H9 (cell line): ENCODE data around the gene GSS. TPM values are rescaled to one million over a fixed set of nuclear protein-coding genes. Genes with fewer than 3 reads are reported as not detected.

Experiments
- DNase-seq: peaks from one replicate; pipeline ENCODE4 v3.0.0-alpha.2; 2017
- H2AFZ ChIP-seq: one replicate; pipeline ENCODE4 v1.6.1; 2013; ENCODE audit warnings: mild to moderate bottlenecking, low read length, control low read depth, moderate library complexity
- H2AK5ac ChIP-seq: 2 replicates; pipeline ENCODE4 v1.6.1; 2013; ENCODE audit warnings: low read length, control low read depth, mixed read lengths; ENCODE audit not compliant: insufficient read length
- H2BK120ac ChIP-seq: one replicate; pipeline ENCODE4 v1.6.1; 2013; ENCODE audit warnings: low read depth, mild to moderate bottlenecking, low read length, control low read depth, inconsistent platforms; ENCODE audit not compliant: poor library complexity, severe bottlenecking
- H2BK12ac ChIP-seq: 2 replicates; pipeline ENCODE4 v1.6.1; 2013; ENCODE audit warnings: low read length, control low read depth, mixed read lengths, low read depth; ENCODE audit not compliant: insufficient read length
- H2BK15ac ChIP-seq: 2 replicates; pipeline ENCODE4 v1.6.1; 2013; ENCODE audit warnings: low read depth, low read length, control low read depth
- H2BK20ac ChIP-seq: one replicate; pipeline ENCODE4 v1.6.1; 2013; ENCODE audit warnings: low read depth, mild to moderate bottlenecking, low read length, control low read depth, inconsistent platforms; ENCODE audit not compliant: poor library complexity, severe bottlenecking
- H2BK5ac ChIP-seq: 2 replicates; pipeline ENCODE4 v1.6.1; 2013; ENCODE audit warnings: low read length, control low read depth, mixed read lengths; ENCODE audit not compliant: insufficient read length
- H3K14ac ChIP-seq: 2 replicates; pipeline ENCODE4 v1.6.1; 2013; ENCODE audit warnings: low read length, control low read depth; ENCODE audit not compliant: insufficient read depth
- H3K18ac ChIP-seq: 2 replicates; pipeline ENCODE4 v1.6.1; 2013; ENCODE audit warnings: low read depth, mild to moderate bottlenecking, mixed read lengths, low read length, control low read depth; ENCODE audit not compliant: insufficient read length
- H3K23ac ChIP-seq: 2 replicates; pipeline ENCODE4 v1.6.1; 2013; ENCODE audit warnings: low read length, control low read depth, mixed read lengths, low read depth; ENCODE audit not compliant: insufficient read length
- H3K23me2 ChIP-seq: 2 replicates; pipeline ENCODE4 v1.6.1; 2013; ENCODE audit warnings: low read depth, mild to moderate bottlenecking, mixed read lengths, low read length, control low read depth; ENCODE audit not compliant: insufficient read length, poor library complexity, severe bottlenecking
- H3K27ac ChIP-seq: 2 replicates; pipeline ENCODE4 v1.5.1; 2013; ENCODE audit warnings: low read length, control low read depth, mixed read lengths, low read depth; ENCODE audit not compliant: insufficient read length
- H3K27me3 ChIP-seq: 2 replicates; pipeline ENCODE4 v1.6.1; 2013; ENCODE audit warnings: low read length, control low read depth, inconsistent platforms; ENCODE audit not compliant: insufficient read depth
- H3K4ac ChIP-seq: 2 replicates; pipeline ENCODE4 v1.6.1; 2013; ENCODE audit warnings: low read depth, mild to moderate bottlenecking, control low read depth, inconsistent platforms, low read length, moderate library complexity
- H3K4me1 ChIP-seq: 2 replicates; pipeline ENCODE4 v1.6.1; 2013; ENCODE audit warnings: low read length, control low read depth, inconsistent platforms; ENCODE audit not compliant: insufficient read depth
- H3K4me2 ChIP-seq: 2 replicates; pipeline ENCODE4 v1.6.1; 2013; ENCODE audit warnings: low read length, control low read depth, mixed read lengths; ENCODE audit not compliant: insufficient read length, insufficient read depth
- H3K56ac ChIP-seq: 2 replicates; pipeline ENCODE4 v1.6.1; 2013; ENCODE audit warnings: low read depth, mild to moderate bottlenecking, mixed read lengths, low read length, control low read depth; ENCODE audit not compliant: insufficient read length
- H3K79me1 ChIP-seq: 2 replicates; pipeline ENCODE4 v1.6.1; 2013; ENCODE audit warnings: low read depth, mild to moderate bottlenecking, moderate library complexity, low read length, control low read depth, inconsistent platforms; ENCODE audit not compliant: insufficient read depth, poor library complexity, severe bottlenecking
- H3K79me2 ChIP-seq: 2 replicates; pipeline ENCODE4 v1.6.1; 2013; ENCODE audit warnings: low read length, control low read depth, inconsistent platforms; ENCODE audit not compliant: insufficient read depth
- H3K9ac ChIP-seq: 2 replicates; pipeline ENCODE4 v1.6.1; 2013; ENCODE audit warnings: low read length, control low read depth, mixed read lengths; ENCODE audit not compliant: insufficient read length; ENCODE audit errors: extremely low read depth
- H3K9me3 ChIP-seq: one replicate; pipeline ENCODE4 v1.6.1; 2013; ENCODE audit warnings: low read depth, low read length, inconsistent platforms; ENCODE audit not compliant: control insufficient read depth
- H3T11ph ChIP-seq: one replicate; pipeline ENCODE4 v1.6.1; 2013; ENCODE audit warnings: mild to moderate bottlenecking, low read length, control low read depth, inconsistent platforms
- H4K20me1 ChIP-seq: one replicate; pipeline ENCODE4 v1.6.1; 2013; ENCODE audit not compliant: control insufficient read depth, insufficient read length, insufficient read depth
- H4K5ac ChIP-seq: 2 replicates; pipeline ENCODE4 v1.6.1; 2013; ENCODE audit warnings: low read depth, mild to moderate bottlenecking, mixed read lengths, low read length, control low read depth; ENCODE audit not compliant: insufficient read length
- H4K8ac ChIP-seq: replicated peaks from 2 replicates; pipeline ENCODE4 v1.6.1; 2013; ENCODE audit warnings: low read length, control low read depth, mixed read lengths, low read depth; ENCODE audit not compliant: insufficient read length
- H4K91ac ChIP-seq: 2 replicates; pipeline ENCODE4 v1.6.1; 2013; ENCODE audit warnings: low read depth, mild to moderate bottlenecking, moderate library complexity, mixed read lengths, low read length, control low read depth; ENCODE audit not compliant: insufficient read length
- H3K27ac Mint-ChIP-seq, 3 experiments: 2 replicates in 2 of 3; 3 replicates in 1 of 3; pipeline ENCODE4 v1.8.0; 2020 to 2021; ENCODE audit warnings: mixed read lengths in 3 of 3, mild to moderate bottlenecking in 1 of 3, moderate library complexity in 1 of 3
- H3K27me3 Mint-ChIP-seq: 2 replicates; pipeline ENCODE4 v1.8.0; 2021; ENCODE audit warnings: low read depth, mild to moderate bottlenecking, moderate library complexity, mixed read lengths
- H3K36me3 Mint-ChIP-seq, 3 experiments: 2 replicates in 2 of 3; 3 replicates in 1 of 3; pipeline ENCODE4 v1.8.0; 2020 to 2021; ENCODE audit warnings: low read depth in 3 of 3, mixed read lengths in 3 of 3; ENCODE audit not compliant: insufficient read depth in 1 of 3
- H3K4me1 Mint-ChIP-seq, 2 experiments: 2 replicates each; pipeline ENCODE4 v1.8.0; 2020; ENCODE audit warnings: mixed read lengths in 2 of 2
- H3K4me3 Mint-ChIP-seq, 2 experiments: 2 replicates in 1 of 2; 3 replicates in 1 of 2; pipeline ENCODE4 v1.8.0; 2020 to 2021; ENCODE audit warnings: mild to moderate bottlenecking in 2 of 2, mixed read lengths in 2 of 2, moderate library complexity in 1 of 2
- H3K9me3 Mint-ChIP-seq, 2 experiments: 2 replicates in 1 of 2; 3 replicates in 1 of 2; pipeline ENCODE4 v1.8.0; 2020; ENCODE audit warnings: mild to moderate bottlenecking in 2 of 2, mixed read lengths in 2 of 2, moderate library complexity in 1 of 2
- WGBS: extraction: QIAGEN DNeasy Blood & Tissue Kit; methylation state at CpG from one replicate; pipeline ENCODE4 v1.1.7; 2013; ENCODE audit warnings: missing lambda C conversion rate, low lambda C conversion rate, mixed read lengths; ENCODE audit not compliant: insufficient read length; ENCODE audit errors: extremely low coverage; 5-methylcytosine and 5-hydroxymethylcytosine counted together
- total RNA-seq: library from RNA; stranded (reverse); gene quantifications from 2 replicates; pipeline ENCODE4 v1.2.1, GENCODE V29; 2021
- TF ChIP-seq, protein P1 (sequence below): fragments of 200-600 bp; sonication (generic); conservative IDR thresholded peaks from 3 replicates; pipeline ENCODE4 v1.8.0; 2021; ENCODE audit warnings: antibody characterized with exemption, mild to moderate bottlenecking

GSS gene
- total RNA-seq, 1 experiment from 2014 or later, result 48.5 TPM

DNA sequence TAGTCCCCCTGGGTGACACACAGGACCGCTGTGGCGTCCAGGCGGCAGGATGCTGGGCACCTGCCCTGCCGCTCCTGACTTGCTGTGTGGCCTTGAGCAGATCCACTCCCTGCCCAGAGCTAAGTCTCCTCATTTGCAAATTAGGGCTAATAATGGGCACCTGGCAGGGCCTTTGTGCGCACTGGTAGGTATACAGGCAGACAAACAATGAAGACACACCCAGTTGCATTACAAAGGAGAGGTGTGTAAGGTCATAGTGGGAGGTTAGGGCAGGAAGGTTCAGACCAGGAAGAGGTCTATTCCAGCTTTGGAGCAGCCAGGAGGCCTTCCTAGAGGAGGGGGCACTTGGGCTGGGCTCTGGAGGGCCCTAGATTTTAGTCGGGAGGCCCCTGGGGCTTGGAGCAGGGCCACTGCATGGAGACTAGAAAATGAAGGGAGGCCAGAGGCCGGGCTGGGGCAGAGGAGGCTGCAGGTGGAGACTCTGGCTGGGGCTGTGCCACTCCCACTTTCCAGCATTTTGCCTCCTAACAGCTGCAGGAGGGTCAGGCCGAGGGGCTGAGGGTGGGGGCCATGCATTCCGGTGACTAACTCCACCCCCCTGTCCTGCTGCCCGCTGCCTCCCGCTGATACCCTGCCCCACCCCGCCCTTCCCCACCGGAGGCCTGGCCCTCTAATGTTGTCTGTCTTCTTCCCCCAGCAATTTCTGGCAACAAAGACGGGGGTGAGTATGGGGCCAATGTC is 28.6 kb upstream of the GSS start:
- peak; percentile 83 for DNase-seq
- no CpG with 5 or more reads among the region's 14 CpGs for WGBS
- TF ChIP-seq, protein P1, sequence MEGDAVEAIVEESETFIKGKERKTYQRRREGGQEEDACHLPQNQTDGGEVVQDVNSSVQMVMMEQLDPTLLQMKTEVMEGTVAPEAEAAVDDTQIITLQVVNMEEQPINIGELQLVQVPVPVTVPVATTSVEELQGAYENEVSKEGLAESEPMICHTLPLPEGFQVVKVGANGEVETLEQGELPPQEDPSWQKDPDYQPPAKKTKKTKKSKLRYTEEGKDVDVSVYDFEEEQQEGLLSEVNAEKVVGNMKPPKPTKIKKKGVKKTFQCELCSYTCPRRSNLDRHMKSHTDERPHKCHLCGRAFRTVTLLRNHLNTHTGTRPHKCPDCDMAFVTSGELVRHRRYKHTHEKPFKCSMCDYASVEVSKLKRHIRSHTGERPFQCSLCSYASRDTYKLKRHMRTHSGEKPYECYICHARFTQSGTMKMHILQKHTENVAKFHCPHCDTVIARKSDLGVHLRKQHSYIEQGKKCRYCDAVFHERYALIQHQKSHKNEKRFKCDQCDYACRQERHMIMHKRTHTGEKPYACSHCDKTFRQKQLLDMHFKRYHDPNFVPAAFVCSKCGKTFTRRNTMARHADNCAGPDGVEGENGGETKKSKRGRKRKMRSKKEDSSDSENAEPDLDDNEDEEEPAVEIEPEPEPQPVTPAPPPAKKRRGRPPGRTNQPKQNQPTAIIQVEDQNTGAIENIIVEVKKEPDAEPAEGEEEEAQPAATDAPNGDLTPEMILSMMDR, result no peak

More for the DNA sequence above, 28.6 kb upstream of the GSS start:
- Histone ChIP-seq H3K4me1 (peaks cover 3% of the 10 kb centered on the region; the same call in 1 of the 2 replicates), H3K79me2 (no peaks in the 10 kb centered on the region), H3K14ac (no peak overlapping the region), H3K9ac (no peak overlapping the region), H4K20me1 (no peaks in the 10 kb centered on the region), H2BK120ac (no peak overlapping the region), H2BK20ac (no peak overlapping the region), H3K4me2 (peak overlapping the region; percentile 21), H4K91ac (no peak overlapping the region), H3K4ac (no peak overlapping the region), H2AFZ (no peak overlapping the region), H3K23ac (no peak overlapping the region), H3K27me3 (no peaks in the 10 kb centered on the region), H2AK5ac (no peak overlapping the region), H3K9me3 (no peaks in the 10 kb centered on the region), H4K5ac (no peak overlapping the region), H3K79me1 (no peaks in the 10 kb centered on the region), H3T11ph (no peak overlapping the region), H3K56ac (no peak overlapping the region), H2BK12ac (no peak overlapping the region), H3K18ac (no peak overlapping the region), H3K27ac (no peak overlapping the region), H4K8ac (no peak overlapping the region), H2BK5ac (no peak overlapping the region), H2BK15ac (no peak overlapping the region), H3K23me2 (no peaks in the 10 kb centered on the region)
- Mint-ChIP-seq H3K4me1 (peaks cover 69 to 71% of the 10 kb centered on the region in 2 experiments), H3K27me3 (peaks cover 91% of the 10 kb centered on the region), H3K9me3 (peaks cover 0 to 6% of the 10 kb centered on the region in 2 experiments; a peak in 2 of 5 replicates), H3K4me3 (peak overlapping the region; percentile 17 to 70), H3K27ac (peak overlapping the region; percentile 63 to 87 (median 72); a peak in 5 of 7 replicates), H3K36me3 (no peaks in the 10 kb centered on the region)
